Subcutaneous adipose tissue (tissue), 4 donors: ENCODE data around the gene CLUH. TPM values are rescaled to one million over a fixed set of nuclear protein-coding genes. Genes with fewer than 3 reads are reported as not detected.

Experiments
- total RNA-seq, 4 donors: library from RNA; depleted of rRNA; stranded (reverse); fragments of >200 nt; gene quantifications; one replicate each; pipeline ENCODE4 v1.1.0, GENCODE V29; 2016
- TF ChIP-seq, protein P1 (sequence below): fragments of 450-650 bp; IDR thresholded peaks from one replicate; pipeline ENCODE4 v1.5.1; 2016; ENCODE audit warnings: low read depth, mild to moderate bottlenecking, control low read depth, antibody characterized with exemption, moderate library complexity

CLUH gene
- total RNA-seq, 4 donors from 2014 or later, result 34.7 to 112 (median 39.4) TPM

- TF ChIP-seq, protein P1, sequence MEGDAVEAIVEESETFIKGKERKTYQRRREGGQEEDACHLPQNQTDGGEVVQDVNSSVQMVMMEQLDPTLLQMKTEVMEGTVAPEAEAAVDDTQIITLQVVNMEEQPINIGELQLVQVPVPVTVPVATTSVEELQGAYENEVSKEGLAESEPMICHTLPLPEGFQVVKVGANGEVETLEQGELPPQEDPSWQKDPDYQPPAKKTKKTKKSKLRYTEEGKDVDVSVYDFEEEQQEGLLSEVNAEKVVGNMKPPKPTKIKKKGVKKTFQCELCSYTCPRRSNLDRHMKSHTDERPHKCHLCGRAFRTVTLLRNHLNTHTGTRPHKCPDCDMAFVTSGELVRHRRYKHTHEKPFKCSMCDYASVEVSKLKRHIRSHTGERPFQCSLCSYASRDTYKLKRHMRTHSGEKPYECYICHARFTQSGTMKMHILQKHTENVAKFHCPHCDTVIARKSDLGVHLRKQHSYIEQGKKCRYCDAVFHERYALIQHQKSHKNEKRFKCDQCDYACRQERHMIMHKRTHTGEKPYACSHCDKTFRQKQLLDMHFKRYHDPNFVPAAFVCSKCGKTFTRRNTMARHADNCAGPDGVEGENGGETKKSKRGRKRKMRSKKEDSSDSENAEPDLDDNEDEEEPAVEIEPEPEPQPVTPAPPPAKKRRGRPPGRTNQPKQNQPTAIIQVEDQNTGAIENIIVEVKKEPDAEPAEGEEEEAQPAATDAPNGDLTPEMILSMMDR, result no peak
Measured at GRCh38 chr17:2718150-2718938, 6.8 kb upstream of the CLUH start.

DNA sequence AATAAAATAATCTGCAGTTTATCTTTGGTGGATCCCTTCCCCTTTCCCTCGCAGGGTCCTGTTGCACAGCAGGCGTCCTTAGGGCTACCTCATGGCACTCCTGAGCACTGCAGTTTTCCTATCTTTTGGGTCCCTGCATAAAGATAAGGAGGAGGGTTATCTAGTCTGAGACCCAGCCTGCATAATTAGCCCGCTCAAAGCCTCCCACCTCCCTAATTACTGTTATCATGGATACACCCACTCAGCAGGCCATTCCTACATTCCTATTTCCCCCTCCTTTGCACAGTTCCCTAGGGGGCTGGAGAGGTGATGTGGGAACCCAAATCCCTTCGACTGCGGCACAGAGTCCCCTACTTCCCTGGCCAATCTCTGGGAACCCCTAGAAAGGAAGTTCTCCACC is 5.1 kb upstream of the CLUH start:
- TF ChIP-seq, protein P1, result no peak

- TF ChIP-seq, protein P1, result no peak
Measured at GRCh38 chr17:2713881-2714280, 2.3 kb upstream of the CLUH start.

- TF ChIP-seq, protein P1, result no peak
Measured at GRCh38 chr17:2712300-2713043, 908 bp upstream of the CLUH start.

- TF ChIP-seq, protein P1, result no peak
Measured at GRCh38 chr17:2710803-2711607, 559 bp downstream of the CLUH start.

DNA sequence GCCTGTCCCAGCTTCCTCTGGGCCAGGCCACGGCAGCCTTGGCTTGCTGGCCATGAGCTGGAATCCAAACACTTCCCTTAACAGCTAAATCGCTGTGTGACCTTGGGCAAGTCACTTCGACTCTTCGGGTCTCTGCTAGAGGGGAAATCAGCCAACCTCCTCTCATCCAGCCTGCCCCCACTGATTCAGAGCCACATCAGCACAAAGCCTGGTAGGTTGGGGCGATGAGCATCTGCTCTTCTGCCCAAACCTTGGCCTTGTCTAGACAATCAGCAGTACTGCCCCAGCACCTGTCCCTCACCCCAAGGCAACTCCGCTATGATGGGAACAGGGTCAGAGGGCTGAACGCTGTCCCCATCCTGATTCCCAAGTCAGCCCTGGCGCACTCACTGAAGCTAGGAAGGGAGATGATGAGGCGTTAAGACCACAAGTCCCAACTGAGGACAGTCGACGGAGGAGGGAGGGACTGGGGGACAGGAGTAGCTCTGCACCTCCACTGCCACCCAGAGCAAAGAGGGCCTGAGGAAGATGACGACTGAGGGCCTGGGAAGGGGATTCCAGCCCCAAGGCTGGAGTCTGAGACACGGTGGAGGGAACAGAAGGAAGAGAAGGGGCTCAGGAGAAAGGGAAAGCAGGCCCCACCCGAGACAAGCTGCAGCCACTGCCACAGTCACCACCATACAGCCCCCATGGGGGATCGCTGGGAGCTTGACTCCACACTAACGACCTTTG is 1.3 kb downstream of the CLUH start:
- TF ChIP-seq, protein P1, result no peak
